ENCODE measurements around the gene ALS2CL. TPM values are rescaled to one million over a fixed set of nuclear protein-coding genes. Genes with fewer than 3 reads are reported as not detected.
A peak's percentile ranks its signal among the peaks of the same experiment; 100 is the strongest.

The ALS2CL gene
- polyA plus RNA-seq, 1 donor: 6.3 TPM

- DNase-seq: peak; percentile 89
Measured at GRCh38 chr3:46629551-46630517, 63.6 kb downstream of the ALS2CL start.

GRCh38 chr3:46628901-46629369, 64.5 kb downstream of the ALS2CL start:
- DNase-seq: peak; percentile 63

- DNase-seq: no peak
Measured at GRCh38 chr3:46627078-46627477, 66.4 kb downstream of the ALS2CL start.

GRCh38 chr3:46626039-46626438, 67.4 kb downstream of the ALS2CL start:
- no peak for DNase-seq

- no peak for DNase-seq
Measured at GRCh38 chr3:46624975-46625490, 68.4 kb downstream of the ALS2CL start.

GRCh38 chr3:46624533-46624932, 68.9 kb downstream of the ALS2CL start:
- no peak for DNase-seq

- DNase-seq: no peak
Measured at GRCh38 chr3:46619845-46620778, 73.4 kb downstream of the ALS2CL start.

Other genes starting within 250 kb of the ALS2CL start
- gene LTF, start 228.8 kb downstream of the ALS2CL start, polyA plus RNA-seq (ENCODE audit: insufficient read length): 3.7 TPM
- 0.25 TPM for gene RTP3, start 195.7 kb downstream of the ALS2CL start, polyA plus RNA-seq (ENCODE audit: insufficient read length)
- 5.9 TPM for gene LRRC2, start 127.4 kb downstream of the ALS2CL start, polyA plus RNA-seq (ENCODE audit: insufficient read length)
- 0.26 TPM for gene FAM240A, start 81.2 kb downstream of the ALS2CL start, polyA plus RNA-seq (ENCODE audit: insufficient read length)
- 0.63 TPM for gene TMIE, start 7.7 kb upstream of the ALS2CL start, polyA plus RNA-seq (ENCODE audit: insufficient read length)
- not detected for gene PRSS50, start 24.2 kb upstream of the ALS2CL start, polyA plus RNA-seq (ENCODE audit: insufficient read length)
- gene MYL3, start 169.8 kb upstream of the ALS2CL start, polyA plus RNA-seq (ENCODE audit: insufficient read length): 167 TPM
- gene PTH1R, start 184.0 kb upstream of the ALS2CL start, polyA plus RNA-seq (ENCODE audit: insufficient read length): 10.0 TPM

Data from hindlimb muscle (tissue), 1 donor.